Neural crest cell (in vitro differentiated cells): ENCODE results near the gene ELOVL7. TPM values are rescaled to one million over a fixed set of nuclear protein-coding genes. Genes with fewer than 3 reads are reported as not detected.

Source experiments
- DNase-seq: peaks from one replicate; pipeline ENCODE4 v3.0.0; 2021; ENCODE audit warnings: low read depth, mixed read lengths, low spot score
- H3K27ac Mint-ChIP-seq: one replicate; pipeline ENCODE4 v1.8.0; 2021; ENCODE audit warnings: mild to moderate bottlenecking, mixed read lengths; ENCODE audit not compliant: unreplicated experiment
- H3K27me3 Mint-ChIP-seq: 2 replicates; pipeline ENCODE4 v1.8.0; 2021; ENCODE audit warnings: low read depth, mild to moderate bottlenecking, mixed read lengths
- H3K36me3 Mint-ChIP-seq: 2 replicates; pipeline ENCODE4 v1.8.0; 2021; ENCODE audit warnings: low read depth, mild to moderate bottlenecking, mixed read lengths
- H3K4me1 Mint-ChIP-seq: 2 replicates; pipeline ENCODE4 v1.8.0; 2021; ENCODE audit warnings: mixed read lengths
- H3K4me3 Mint-ChIP-seq: one replicate; pipeline ENCODE4 v1.8.0; 2021; ENCODE audit warnings: mild to moderate bottlenecking, mixed read lengths
- H3K9me3 Mint-ChIP-seq: 2 replicates; pipeline ENCODE4 v1.8.0; 2021; ENCODE audit warnings: mixed read lengths
- total RNA-seq: library from RNA; stranded (reverse); gene quantifications from 2 replicates; pipeline ENCODE4 v1.2.1, GENCODE V29; 2021
- TF ChIP-seq, protein P1 (sequence below): fragments of 200-600 bp; sonication (generic); conservative IDR thresholded peaks from 2 replicates; pipeline ENCODE4 v1.5.0; 2021; ENCODE audit warnings: antibody characterized with exemption, mild to moderate bottlenecking

The ELOVL7 gene
- total RNA-seq, 1 donor from 2014 or later, result 0.42 TPM

DNA sequence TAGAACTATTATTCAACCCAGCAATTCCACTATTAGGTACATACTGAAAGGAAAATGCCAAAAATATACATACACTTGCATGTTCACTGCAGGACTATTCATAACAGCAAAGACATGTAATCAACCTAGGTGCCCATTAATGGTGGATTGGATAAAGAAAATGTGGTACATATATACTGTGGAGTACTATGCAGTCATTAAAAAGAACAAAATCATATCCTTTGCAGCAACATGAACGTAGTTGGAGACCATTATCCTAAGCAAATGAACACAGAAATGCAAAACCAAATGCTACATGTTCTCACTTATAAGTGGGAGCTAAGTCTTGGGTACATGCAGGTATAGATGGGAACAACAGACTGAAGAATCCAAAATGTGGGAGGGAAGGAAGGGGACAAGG lies 67.7 kb downstream of the ELOVL7 start:
- Mint-ChIP-seq H3K4me1 (no peaks in the 10 kb centered on the region), H3K9me3 (peaks cover 2% of the 10 kb centered on the region), H3K4me3 (no peak overlapping the region), H3K27me3 (no peaks in the 10 kb centered on the region), H3K36me3 (no peaks in the 10 kb centered on the region), H3K27ac (no peak overlapping the region)
- DNase-seq, result no peak
- TF ChIP-seq, protein P1, sequence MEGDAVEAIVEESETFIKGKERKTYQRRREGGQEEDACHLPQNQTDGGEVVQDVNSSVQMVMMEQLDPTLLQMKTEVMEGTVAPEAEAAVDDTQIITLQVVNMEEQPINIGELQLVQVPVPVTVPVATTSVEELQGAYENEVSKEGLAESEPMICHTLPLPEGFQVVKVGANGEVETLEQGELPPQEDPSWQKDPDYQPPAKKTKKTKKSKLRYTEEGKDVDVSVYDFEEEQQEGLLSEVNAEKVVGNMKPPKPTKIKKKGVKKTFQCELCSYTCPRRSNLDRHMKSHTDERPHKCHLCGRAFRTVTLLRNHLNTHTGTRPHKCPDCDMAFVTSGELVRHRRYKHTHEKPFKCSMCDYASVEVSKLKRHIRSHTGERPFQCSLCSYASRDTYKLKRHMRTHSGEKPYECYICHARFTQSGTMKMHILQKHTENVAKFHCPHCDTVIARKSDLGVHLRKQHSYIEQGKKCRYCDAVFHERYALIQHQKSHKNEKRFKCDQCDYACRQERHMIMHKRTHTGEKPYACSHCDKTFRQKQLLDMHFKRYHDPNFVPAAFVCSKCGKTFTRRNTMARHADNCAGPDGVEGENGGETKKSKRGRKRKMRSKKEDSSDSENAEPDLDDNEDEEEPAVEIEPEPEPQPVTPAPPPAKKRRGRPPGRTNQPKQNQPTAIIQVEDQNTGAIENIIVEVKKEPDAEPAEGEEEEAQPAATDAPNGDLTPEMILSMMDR, result no peak

DNA sequence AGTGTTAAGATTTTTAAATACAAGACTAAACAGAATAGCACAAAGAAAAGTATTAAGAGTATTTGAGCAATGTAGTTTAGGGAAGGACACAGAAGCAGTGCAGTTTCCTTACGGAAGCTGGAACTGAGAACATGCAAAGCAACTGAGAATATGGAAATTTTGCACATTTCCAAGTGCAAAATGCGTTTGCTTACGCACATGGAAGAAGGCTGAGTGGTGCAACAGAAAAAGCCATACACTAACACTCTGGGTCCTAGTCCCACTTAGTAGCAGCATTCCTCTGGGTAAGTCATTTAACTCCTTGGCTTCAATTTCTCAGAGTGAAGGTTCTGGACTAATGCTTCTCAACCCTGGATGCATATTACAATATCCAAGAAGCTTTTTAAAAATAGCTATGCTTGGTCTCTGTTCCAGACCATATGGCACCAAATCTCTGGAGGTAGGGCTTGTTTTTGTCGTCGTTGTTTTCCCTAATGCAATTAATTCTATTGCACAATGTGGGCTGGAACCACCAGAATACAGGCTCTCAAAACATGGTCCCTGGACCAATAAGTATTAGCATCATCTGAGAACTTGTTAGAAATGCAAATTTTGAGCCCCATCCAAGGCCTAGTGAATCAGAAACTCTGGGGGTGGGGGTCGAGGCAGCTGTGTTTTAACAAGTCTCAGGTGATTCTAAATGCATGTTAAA lies 78.9 kb downstream of the ELOVL7 start:
- Mint-ChIP-seq H3K36me3 (no peaks in the 10 kb centered on the region), H3K27ac (no peak overlapping the region), H3K4me3 (no peak overlapping the region), H3K4me1 (no peaks in the 10 kb centered on the region), H3K27me3 (no peaks in the 10 kb centered on the region), H3K9me3 (no peaks in the 10 kb centered on the region)
- TF ChIP-seq, protein P1, result no peak
- no peak for DNase-seq

DNA sequence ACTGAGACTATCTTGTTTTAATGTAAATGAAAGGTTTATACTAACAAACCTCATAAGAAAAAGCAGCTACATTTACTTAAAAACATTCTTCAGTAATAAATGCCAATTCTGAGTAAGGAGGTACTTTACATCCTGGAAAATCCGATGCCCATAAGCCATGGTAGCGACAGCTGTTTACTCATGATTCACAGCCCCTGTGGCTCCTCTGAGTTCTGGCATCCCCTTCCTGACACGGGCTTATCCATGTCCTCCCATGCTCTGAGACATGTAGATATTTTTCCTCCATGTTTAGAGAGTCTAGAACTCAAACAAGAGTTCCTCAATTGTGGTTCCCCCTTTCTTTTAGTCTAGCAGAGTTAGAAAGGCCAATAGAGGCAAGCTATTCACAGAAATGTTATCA lies 81.0 kb downstream of the ELOVL7 start:
- H3K4me1 Mint-ChIP-seq, result no peaks in the 10 kb centered on the region
- H3K4me3 Mint-ChIP-seq, result no peak overlapping the region
- no peaks in the 10 kb centered on the region for H3K9me3 Mint-ChIP-seq
- TF ChIP-seq, protein P1, result no peak
- no peak for DNase-seq
- H3K27me3 Mint-ChIP-seq, result no peaks in the 10 kb centered on the region
- H3K27ac Mint-ChIP-seq, result no peak overlapping the region
- H3K36me3 Mint-ChIP-seq, result no peaks in the 10 kb centered on the region

DNA sequence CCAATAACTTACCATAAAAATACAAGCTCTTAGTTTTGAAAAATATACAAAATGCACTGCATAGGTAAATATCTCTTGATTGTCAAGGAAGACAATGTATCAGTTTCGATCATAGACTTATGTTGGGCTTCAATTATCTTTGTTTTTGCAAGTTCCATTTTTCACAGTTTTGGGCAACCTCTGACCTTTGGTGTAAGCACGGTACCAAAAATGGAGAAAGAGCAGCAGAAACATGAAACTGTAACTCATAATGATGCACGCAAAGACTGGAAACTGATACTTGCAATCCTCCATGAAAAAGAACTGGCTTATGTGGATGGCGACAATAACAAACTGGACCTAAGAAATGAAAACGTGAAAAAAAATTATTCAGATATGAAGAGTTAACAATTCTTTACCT lies 89.6 kb downstream of the ELOVL7 start:
- no peak for DNase-seq

DNA sequence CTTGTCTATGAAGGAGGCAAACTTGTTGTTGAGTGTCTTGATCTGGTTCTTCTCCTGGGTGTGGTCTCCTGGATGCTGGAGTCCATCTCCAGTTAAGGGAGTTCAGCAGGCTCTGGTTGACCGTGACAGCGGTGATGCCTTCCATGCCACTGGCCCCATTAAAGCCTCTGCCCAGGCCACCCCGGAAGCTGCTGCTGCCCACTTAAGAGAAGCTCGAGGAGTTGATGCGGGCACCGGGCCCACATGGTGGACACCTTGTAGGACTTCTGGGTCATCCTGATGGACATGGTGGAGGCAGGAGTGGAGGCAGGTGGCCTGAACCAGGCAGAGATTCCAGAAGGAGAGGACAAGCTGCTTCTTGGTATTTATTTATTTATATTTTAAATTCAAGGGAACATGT lies 99.4 kb downstream of the ELOVL7 start:
- Mint-ChIP-seq H3K4me3 (no peak overlapping the region), H3K27ac (no peak overlapping the region), H3K9me3 (peaks cover 15% of the 10 kb centered on the region), H3K27me3 (no peaks in the 10 kb centered on the region), H3K4me1 (peaks cover 9% of the 10 kb centered on the region), H3K36me3 (peaks cover 5% of the 10 kb centered on the region)
- TF ChIP-seq, protein P1, result no peak
- no peak for DNase-seq

More for the DNA sequence above, 89.6 kb downstream of the ELOVL7 start:
- Mint-ChIP-seq H3K9me3 (no peaks in the 10 kb centered on the region), H3K4me3 (no peak overlapping the region), H3K4me1 (no peaks in the 10 kb centered on the region), H3K27me3 (no peaks in the 10 kb centered on the region), H3K27ac (no peak overlapping the region), H3K36me3 (no peaks in the 10 kb centered on the region)
- TF ChIP-seq, protein P1, result no peak
